T1000 (cell line): Measurements from ENCODE around the gene ERGIC3.
"Not testable (repeated sequence)": the region's sequence is repeated elsewhere in the genome, so short reads cannot be mapped to it uniquely, and the experiment has no call there.

Experiments used
- DNase-seq: peaks from one replicate; lab custom pipeline; 2025; ENCODE audit warnings: mixed read lengths; lab: John Stamatoyannopoulos, UW

Gene ERGIC3

GRCh38 chr20:35518955-35519354, 22.9 kb upstream of the ERGIC3 start:
- no peak for DNase-seq

GRCh38 chr20:35523298-35523888, 18.5 kb upstream of the ERGIC3 start:
- no peak for DNase-seq

- no peak for DNase-seq
Observed at GRCh38 chr20:35525639-35526038, 16.2 kb upstream of the ERGIC3 start.

- DNase-seq, result no peak
Observed at GRCh38 chr20:35527122-35527769, 14.6 kb upstream of the ERGIC3 start.

- no peak for DNase-seq
Observed at GRCh38 chr20:35529552-35529951, 12.3 kb upstream of the ERGIC3 start, which contains the start of gene C20orf173. Gene C20orf173 (minus strand): TSS chr20:35529652. CDS start chr20:35529373, 279 bp downstream.

GRCh38 chr20:35539756-35540212, 2.1 kb upstream of the ERGIC3 start:
- no peak for DNase-seq

GRCh38 chr20:35541118-35541782, 628 bp upstream of the ERGIC3 start:
- DNase-seq, result no peak

GRCh38 chr20:35542990-35543389, 1.1 kb downstream of the ERGIC3 start:
- no peak for DNase-seq

GRCh38 chr20:35544436-35544835, 2.6 kb downstream of the ERGIC3 start:
- no peak for DNase-seq

- DNase-seq, result not testable (repeated sequence)
Observed at GRCh38 chr20:35544941-35545340, 3.1 kb downstream of the ERGIC3 start.

GRCh38 chr20:35546127-35546526, 4.2 kb downstream of the ERGIC3 start:
- DNase-seq, result no peak

GRCh38 chr20:35547329-35547728, 5.5 kb downstream of the ERGIC3 start:
- DNase-seq, result no peak

- DNase-seq, result no peak
Observed at GRCh38 chr20:35551503-35551902, 9.6 kb downstream of the ERGIC3 start.

- DNase-seq, result no peak
Observed at GRCh38 chr20:35552914-35553313, 11.0 kb downstream of the ERGIC3 start.

- DNase-seq, result not testable (repeated sequence)
Observed at GRCh38 chr20:35555461-35555860, 13.6 kb downstream of the ERGIC3 start.

- no peak for DNase-seq
Observed at GRCh38 chr20:35555951-35556645, 14.2 kb downstream of the ERGIC3 start.

- DNase-seq, result no peak
Observed at GRCh38 chr20:35556871-35557270, 15.0 kb downstream of the ERGIC3 start.

GRCh38 chr20:35558451-35558850, 16.6 kb downstream of the ERGIC3 start:
- no peak for DNase-seq

GRCh38 chr20:35559042-35559693, 17.3 kb downstream of the ERGIC3 start:
- no peak for DNase-seq

- no peak for DNase-seq
Observed at GRCh38 chr20:35560105-35560511, 18.2 kb downstream of the ERGIC3 start.

GRCh38 chr20:35560541-35560940, 18.7 kb downstream of the ERGIC3 start:
- DNase-seq, result no peak

GRCh38 chr20:35561268-35561667, 19.4 kb downstream of the ERGIC3 start:
- no peak for DNase-seq
